ENCODE data around the gene AFF4.

Gene AFF4

GRCh38 chr5:132854301-132854700, 109.1 kb downstream of the AFF4 start:
- no peak for DNase-seq

GRCh38 chr5:132853790-132854189, 109.6 kb downstream of the AFF4 start:
- no peak for DNase-seq

GRCh38 chr5:132853323-132853722, 110.1 kb downstream of the AFF4 start:
- DNase-seq, result no peak

- peak; percentile 38 for DNase-seq
Observed at GRCh38 chr5:132850066-132850465, 113.4 kb downstream of the AFF4 start.

GRCh38 chr5:132849347-132849746, 114.1 kb downstream of the AFF4 start:
- DNase-seq, result no peak

GRCh38 chr5:132848270-132848669, 115.2 kb downstream of the AFF4 start:
- no peak for DNase-seq

- DNase-seq, result no peak
Observed at GRCh38 chr5:132841305-132841704, 122.1 kb downstream of the AFF4 start.

GRCh38 chr5:132840896-132841295, 122.5 kb downstream of the AFF4 start:
- no peak for DNase-seq

GRCh38 chr5:132840313-132840712, 123.1 kb downstream of the AFF4 start:
- DNase-seq, result no peak

- peak; percentile 34 for DNase-seq
Observed at GRCh38 chr5:132839426-132840301, 123.8 kb downstream of the AFF4 start.

GRCh38 chr5:132838516-132839282, 124.7 kb downstream of the AFF4 start:
- no peak for DNase-seq

- no peak for DNase-seq
Observed at GRCh38 chr5:132837868-132838267, 125.6 kb downstream of the AFF4 start.

- DNase-seq, result no peak
Observed at GRCh38 chr5:132836852-132837251, 126.6 kb downstream of the AFF4 start.

GRCh38 chr5:132834057-132834456, 129.4 kb downstream of the AFF4 start:
- no peak for DNase-seq

GRCh38 chr5:132832612-132833011, 130.8 kb downstream of the AFF4 start:
- no peak for DNase-seq

GRCh38 chr5:132831095-132831860, 132.2 kb downstream of the AFF4 start:
- DNase-seq, result no peak

GRCh38 chr5:132830436-132831094, 132.9 kb downstream of the AFF4 start, which contains the start of gene SHROOM1:
SHROOM1 (minus strand) TSS chr5:132830647; CDS start chr5:132826140, 4,507 bp downstream.
- no peak for DNase-seq

- DNase-seq, result peak; percentile 62
Observed at GRCh38 chr5:132829742-132830435, 133.5 kb downstream of the AFF4 start.

GRCh38 chr5:132828846-132829494, 134.5 kb downstream of the AFF4 start:
- no peak for DNase-seq

GRCh38 chr5:132827943-132828673, 135.3 kb downstream of the AFF4 start:
- DNase-seq, result no peak

Data from fibroblast of skin of scalp (primary cell).